ENCODE measurements around the gene CHN2.

Gene CHN2

GRCh38 chr7:29269935-29270334, 75.4 kb downstream of the CHN2 start:
- Histone ChIP-seq H3K9me3 (ENCODE audit: control insufficient read depth, low read length) (no peaks in the 10 kb centered on the region), H3K4me1 (ENCODE audit: control insufficient read depth, insufficient read depth, low read length, poor library complexity, severe bottlenecking) (no peaks in the 10 kb centered on the region), H3K27me3 (replicated peaks; ENCODE audit: control insufficient read depth, insufficient read depth, low read length, poor library complexity, severe bottlenecking) (no peaks in the 10 kb centered on the region), H3K4me3 (ENCODE audit: insufficient read depth, low read depth, low read length, poor library complexity, severe bottlenecking) (no peak overlapping the region), H3K36me3 (ENCODE audit: control insufficient read depth, insufficient read depth, low read length) (no peaks in the 10 kb centered on the region), H3K27ac (ENCODE audit: insufficient read depth, low read length, poor library complexity, severe bottlenecking) (no peak overlapping the region)
- DNase-seq: no peak

GRCh38 chr7:29270594-29271318, 76.2 kb downstream of the CHN2 start:
- no peak for DNase-seq
- no peak overlapping the region for H3K27ac ChIP-seq (ENCODE audit: insufficient read depth, low read length, poor library complexity, severe bottlenecking)
- no peaks in the 10 kb centered on the region for H3K36me3 ChIP-seq (ENCODE audit: control insufficient read depth, insufficient read depth, low read length)
- no peak overlapping the region for H3K4me3 ChIP-seq (ENCODE audit: insufficient read depth, low read depth, low read length, poor library complexity, severe bottlenecking)
- no peaks in the 10 kb centered on the region for H3K9me3 ChIP-seq (ENCODE audit: control insufficient read depth, low read length)
- H3K27me3 ChIP-seq (replicated peaks; ENCODE audit: control insufficient read depth, insufficient read depth, low read length, poor library complexity, severe bottlenecking): no peaks in the 10 kb centered on the region
- no peaks in the 10 kb centered on the region for H3K4me1 ChIP-seq (ENCODE audit: control insufficient read depth, insufficient read depth, low read length, poor library complexity, severe bottlenecking)

- Histone ChIP-seq H3K27me3 (replicated peaks; ENCODE audit: control insufficient read depth, insufficient read depth, low read length, poor library complexity, severe bottlenecking) (no peaks in the 10 kb centered on the region), H3K4me1 (ENCODE audit: control insufficient read depth, insufficient read depth, low read length, poor library complexity, severe bottlenecking) (no peaks in the 10 kb centered on the region), H3K9me3 (ENCODE audit: control insufficient read depth, low read length) (no peaks in the 10 kb centered on the region), H3K27ac (ENCODE audit: insufficient read depth, low read length, poor library complexity, severe bottlenecking) (no peak overlapping the region), H3K4me3 (ENCODE audit: insufficient read depth, low read depth, low read length, poor library complexity, severe bottlenecking) (no peak overlapping the region), H3K36me3 (ENCODE audit: control insufficient read depth, insufficient read depth, low read length) (no peaks in the 10 kb centered on the region)
- no peak for DNase-seq
Measured at GRCh38 chr7:29271319-29271658, 76.7 kb downstream of the CHN2 start.

GRCh38 chr7:29272057-29272456, 77.5 kb downstream of the CHN2 start:
- no peaks in the 10 kb centered on the region for H3K9me3 ChIP-seq (ENCODE audit: control insufficient read depth, low read length)
- no peak overlapping the region for H3K27ac ChIP-seq (ENCODE audit: insufficient read depth, low read length, poor library complexity, severe bottlenecking)
- H3K36me3 ChIP-seq (ENCODE audit: control insufficient read depth, insufficient read depth, low read length): no peaks in the 10 kb centered on the region
- H3K4me1 ChIP-seq (ENCODE audit: control insufficient read depth, insufficient read depth, low read length, poor library complexity, severe bottlenecking): no peaks in the 10 kb centered on the region
- no peak overlapping the region for H3K4me3 ChIP-seq (ENCODE audit: insufficient read depth, low read depth, low read length, poor library complexity, severe bottlenecking)
- H3K27me3 ChIP-seq (replicated peaks; ENCODE audit: control insufficient read depth, insufficient read depth, low read length, poor library complexity, severe bottlenecking): no peaks in the 10 kb centered on the region
- DNase-seq: no peak

GRCh38 chr7:29274146-29275017, 79.8 kb downstream of the CHN2 start:
- Histone ChIP-seq H3K27me3 (replicated peaks; ENCODE audit: control insufficient read depth, insufficient read depth, low read length, poor library complexity, severe bottlenecking) (no peaks in the 10 kb centered on the region), H3K4me3 (ENCODE audit: insufficient read depth, low read depth, low read length, poor library complexity, severe bottlenecking) (no peak overlapping the region), H3K9me3 (ENCODE audit: control insufficient read depth, low read length) (no peaks in the 10 kb centered on the region), H3K36me3 (ENCODE audit: control insufficient read depth, insufficient read depth, low read length) (no peaks in the 10 kb centered on the region), H3K4me1 (ENCODE audit: control insufficient read depth, insufficient read depth, low read length, poor library complexity, severe bottlenecking) (no peaks in the 10 kb centered on the region), H3K27ac (ENCODE audit: insufficient read depth, low read length, poor library complexity, severe bottlenecking) (no peak overlapping the region)
- no peak for DNase-seq

- Histone ChIP-seq H3K4me3 (ENCODE audit: insufficient read depth, low read depth, low read length, poor library complexity, severe bottlenecking) (no peak overlapping the region), H3K27me3 (replicated peaks; ENCODE audit: control insufficient read depth, insufficient read depth, low read length, poor library complexity, severe bottlenecking) (no peaks in the 10 kb centered on the region), H3K4me1 (ENCODE audit: control insufficient read depth, insufficient read depth, low read length, poor library complexity, severe bottlenecking) (no peaks in the 10 kb centered on the region), H3K9me3 (ENCODE audit: control insufficient read depth, low read length) (no peaks in the 10 kb centered on the region), H3K27ac (ENCODE audit: insufficient read depth, low read length, poor library complexity, severe bottlenecking) (no peak overlapping the region), H3K36me3 (ENCODE audit: control insufficient read depth, insufficient read depth, low read length) (no peaks in the 10 kb centered on the region)
- DNase-seq: no peak
Measured at GRCh38 chr7:29275018-29275318, 80.4 kb downstream of the CHN2 start.

GRCh38 chr7:29275493-29275892, 80.9 kb downstream of the CHN2 start:
- no peak overlapping the region for H3K4me3 ChIP-seq (ENCODE audit: insufficient read depth, low read depth, low read length, poor library complexity, severe bottlenecking)
- no peak overlapping the region for H3K27ac ChIP-seq (ENCODE audit: insufficient read depth, low read length, poor library complexity, severe bottlenecking)
- H3K27me3 ChIP-seq (replicated peaks; ENCODE audit: control insufficient read depth, insufficient read depth, low read length, poor library complexity, severe bottlenecking): no peaks in the 10 kb centered on the region
- H3K4me1 ChIP-seq (ENCODE audit: control insufficient read depth, insufficient read depth, low read length, poor library complexity, severe bottlenecking): no peaks in the 10 kb centered on the region
- DNase-seq: no peak
- H3K9me3 ChIP-seq (ENCODE audit: control insufficient read depth, low read length): no peaks in the 10 kb centered on the region
- no peaks in the 10 kb centered on the region for H3K36me3 ChIP-seq (ENCODE audit: control insufficient read depth, insufficient read depth, low read length)

GRCh38 chr7:29276199-29276598, 81.6 kb downstream of the CHN2 start:
- Histone ChIP-seq H3K4me3 (ENCODE audit: insufficient read depth, low read depth, low read length, poor library complexity, severe bottlenecking) (no peak overlapping the region), H3K36me3 (ENCODE audit: control insufficient read depth, insufficient read depth, low read length) (no peaks in the 10 kb centered on the region), H3K9me3 (ENCODE audit: control insufficient read depth, low read length) (no peaks in the 10 kb centered on the region), H3K27ac (ENCODE audit: insufficient read depth, low read length, poor library complexity, severe bottlenecking) (no peak overlapping the region), H3K4me1 (ENCODE audit: control insufficient read depth, insufficient read depth, low read length, poor library complexity, severe bottlenecking) (no peaks in the 10 kb centered on the region), H3K27me3 (replicated peaks; ENCODE audit: control insufficient read depth, insufficient read depth, low read length, poor library complexity, severe bottlenecking) (no peaks in the 10 kb centered on the region)
- no peak for DNase-seq

- DNase-seq: no peak
- H3K4me1 ChIP-seq (ENCODE audit: control insufficient read depth, insufficient read depth, low read length, poor library complexity, severe bottlenecking): no peaks in the 10 kb centered on the region
- no peak overlapping the region for H3K4me3 ChIP-seq (ENCODE audit: insufficient read depth, low read depth, low read length, poor library complexity, severe bottlenecking)
- no peaks in the 10 kb centered on the region for H3K9me3 ChIP-seq (ENCODE audit: control insufficient read depth, low read length)
- no peak overlapping the region for H3K27ac ChIP-seq (ENCODE audit: insufficient read depth, low read length, poor library complexity, severe bottlenecking)
- H3K27me3 ChIP-seq (replicated peaks; ENCODE audit: control insufficient read depth, insufficient read depth, low read length, poor library complexity, severe bottlenecking): no peaks in the 10 kb centered on the region
- no peaks in the 10 kb centered on the region for H3K36me3 ChIP-seq (ENCODE audit: control insufficient read depth, insufficient read depth, low read length)
Measured at GRCh38 chr7:29276806-29277205, 82.2 kb downstream of the CHN2 start.

- Histone ChIP-seq H3K27ac (ENCODE audit: insufficient read depth, low read length, poor library complexity, severe bottlenecking) (no peak overlapping the region), H3K4me1 (ENCODE audit: control insufficient read depth, insufficient read depth, low read length, poor library complexity, severe bottlenecking) (no peaks in the 10 kb centered on the region), H3K4me3 (ENCODE audit: insufficient read depth, low read depth, low read length, poor library complexity, severe bottlenecking) (no peak overlapping the region), H3K9me3 (ENCODE audit: control insufficient read depth, low read length) (no peaks in the 10 kb centered on the region), H3K36me3 (ENCODE audit: control insufficient read depth, insufficient read depth, low read length) (no peaks in the 10 kb centered on the region), H3K27me3 (replicated peaks; ENCODE audit: control insufficient read depth, insufficient read depth, low read length, poor library complexity, severe bottlenecking) (no peaks in the 10 kb centered on the region)
- no peak for DNase-seq
Measured at GRCh38 chr7:29277436-29278215, 83.1 kb downstream of the CHN2 start.

Measured in effector memory CD4-positive, alpha-beta T cell (primary cell).